Cardiac fibroblast (primary cell): ENCODE measurements around the gene FCHSD2.
"Not testable (repeated sequence)": the region's sequence is repeated elsewhere in the genome, so short reads cannot be mapped to it uniquely, and the experiment has no call there.

ENCODE experiments used
- DNase-seq, 2 donors: peaks; one replicate each; pipeline versions ENCODE4 v3.0.0 to v3.0.0-alpha.2; 2010; ENCODE audit warnings: low read depth in 2 of 2
- H3K4me3 ChIP-seq, 2 donors: replicated peaks in 1 of 2; 1 replicate in 1 of 2; 2 replicates in 1 of 2; pipeline ENCODE4 v1.5.1; 2011; ENCODE audit warnings: low read depth in 2 of 2, low read length in 2 of 2, mild to moderate bottlenecking in 2 of 2, moderate library complexity in 1 of 2
- CTCF ChIP-seq: IDR thresholded peaks from one replicate; pipeline ENCODE4 v1.5.1; 2011; ENCODE audit warnings: low read depth, mild to moderate bottlenecking, low read length, inconsistent platforms

Gene FCHSD2

GRCh38 chr11:72828692-72829101 lies 313.4 kb downstream of the FCHSD2 start:
- H3K4me3 ChIP-seq: no peak overlapping the region
- DNase-seq: no peak
- no peak for TF ChIP-seq CTCF

- peak in 1 of 2 donors; percentile 55 for DNase-seq
- TF ChIP-seq CTCF: no peak
- H3K4me3 ChIP-seq: no peak overlapping the region
Observed at GRCh38 chr11:72828081-72828567, 314.0 kb downstream of the FCHSD2 start.

DNA sequence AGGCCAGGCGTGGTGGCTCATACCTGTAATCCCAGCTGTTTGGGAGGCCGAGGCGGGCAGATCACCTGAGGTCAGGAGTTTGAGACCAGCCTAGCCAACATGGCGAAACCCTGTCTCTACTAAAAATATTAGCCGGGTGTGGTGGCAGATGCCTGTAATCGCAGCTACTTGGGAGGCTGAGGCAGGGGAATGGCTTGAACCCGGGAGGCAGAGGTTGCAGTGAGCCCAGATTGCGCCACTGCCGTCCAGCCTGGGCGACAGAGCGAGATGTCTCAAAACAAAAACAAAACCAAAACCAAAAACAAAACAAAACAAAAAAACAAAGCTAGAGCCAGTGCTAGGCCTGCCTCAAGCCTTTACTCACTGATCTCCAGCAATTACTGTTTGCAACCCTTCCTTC lies 314.5 kb downstream of the FCHSD2 start:
- DNase-seq, H3K4me3 ChIP-seq: not testable (repeated sequence)

- no peak for DNase-seq
- no peak overlapping the region for H3K4me3 ChIP-seq
- no peak for TF ChIP-seq CTCF
Observed at GRCh38 chr11:72826942-72827480, 315.1 kb downstream of the FCHSD2 start.

- no peak overlapping the region for H3K4me3 ChIP-seq
- DNase-seq: no peak
- no peak for TF ChIP-seq CTCF
Observed at GRCh38 chr11:72826191-72826941, 315.8 kb downstream of the FCHSD2 start.

DNA sequence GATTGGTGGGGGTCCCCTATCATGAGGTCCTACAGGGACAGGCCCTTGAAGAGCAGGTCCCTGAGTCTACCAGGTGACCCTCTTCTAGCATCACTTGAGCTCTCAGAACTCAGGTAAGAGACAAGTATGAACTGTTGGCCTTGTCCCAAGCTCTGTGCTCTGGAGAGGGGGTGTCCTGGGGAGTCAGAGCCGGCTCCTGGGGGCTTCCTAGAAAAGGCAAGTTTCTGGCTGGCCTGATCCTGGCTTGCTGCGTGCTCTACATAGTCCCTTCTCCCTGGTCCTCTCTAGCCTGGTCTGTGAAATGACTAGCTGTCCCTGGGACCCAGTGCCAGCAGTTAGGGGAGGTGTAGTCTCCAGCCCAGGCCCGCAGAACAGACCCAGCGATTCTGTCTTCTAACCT lies 316.5 kb downstream of the FCHSD2 start:
- H3K4me3 ChIP-seq: no peak overlapping the region
- no peak for DNase-seq
- no peak for TF ChIP-seq CTCF

DNA sequence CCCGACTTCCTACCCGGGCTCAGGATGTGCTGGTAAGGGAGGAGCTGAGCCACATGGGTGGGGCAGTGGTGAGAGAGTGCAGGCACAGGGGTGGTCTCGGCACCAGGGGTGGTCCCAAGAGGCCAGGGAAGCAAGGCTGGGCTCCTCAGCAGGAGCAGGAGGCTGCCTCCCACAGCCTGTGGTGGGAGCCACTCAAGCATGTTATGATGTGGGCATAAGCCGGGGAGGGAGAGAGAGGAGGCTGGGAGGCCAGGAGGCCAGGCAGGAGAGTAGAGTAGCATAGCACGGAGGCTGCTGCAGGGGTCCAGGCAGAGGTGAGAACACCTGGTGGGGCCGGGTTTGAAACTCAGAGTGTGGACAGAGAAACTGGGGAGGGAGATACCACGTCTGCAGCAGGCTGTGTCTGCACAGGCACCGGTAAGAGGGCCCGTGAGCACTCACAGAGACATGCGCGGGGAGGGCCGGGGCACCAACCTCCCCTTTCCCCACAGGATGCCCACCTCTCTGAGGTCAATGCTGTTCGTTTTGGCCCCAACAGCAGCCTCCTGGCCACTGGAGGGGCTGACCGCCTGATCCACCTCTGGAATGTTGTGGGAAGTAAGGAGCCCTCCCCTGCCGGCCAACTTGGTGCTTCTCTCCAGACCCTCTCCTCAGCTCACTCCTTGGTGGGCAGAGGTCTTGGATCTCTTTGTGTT lies 317.2 kb downstream of the FCHSD2 start:
- no peak for DNase-seq
- TF ChIP-seq CTCF: no peak
- no peak overlapping the region for H3K4me3 ChIP-seq
